ENCODE results near the gene USP20.
A peak's percentile ranks its signal among the peaks of the same experiment; 100 is the strongest.

The USP20 gene

GRCh38 chr9:129875687-129876395 lies 40.6 kb downstream of the USP20 start:
- peak; percentile 52 for DNase-seq (ENCODE audit: low spot score)

- no peak for DNase-seq (ENCODE audit: low spot score)
Measured at GRCh38 chr9:129876815-129877214, 41.6 kb downstream of the USP20 start.

DNA sequence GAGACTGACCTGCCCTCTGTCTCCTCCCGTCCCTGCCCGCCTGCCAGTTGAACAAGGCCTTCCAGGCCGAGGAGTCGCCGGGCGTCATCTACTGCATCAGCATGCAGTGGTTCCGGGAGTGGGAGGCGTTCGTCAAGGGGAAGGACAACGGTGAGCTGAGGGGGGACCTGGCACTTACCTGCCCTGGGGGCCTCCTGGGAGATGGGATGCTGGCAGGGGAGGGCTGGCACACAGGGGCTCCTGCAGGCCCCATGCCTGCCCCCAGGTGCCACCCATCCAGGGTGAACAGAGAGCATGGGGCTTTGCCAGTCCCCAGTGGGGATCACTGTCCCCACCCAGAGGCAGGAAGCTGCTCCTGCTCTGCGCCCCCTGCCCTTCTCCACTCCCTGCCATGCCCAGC lies 43.0 kb downstream of the USP20 start:
- DNase-seq (ENCODE audit: low spot score): no peak

DNA sequence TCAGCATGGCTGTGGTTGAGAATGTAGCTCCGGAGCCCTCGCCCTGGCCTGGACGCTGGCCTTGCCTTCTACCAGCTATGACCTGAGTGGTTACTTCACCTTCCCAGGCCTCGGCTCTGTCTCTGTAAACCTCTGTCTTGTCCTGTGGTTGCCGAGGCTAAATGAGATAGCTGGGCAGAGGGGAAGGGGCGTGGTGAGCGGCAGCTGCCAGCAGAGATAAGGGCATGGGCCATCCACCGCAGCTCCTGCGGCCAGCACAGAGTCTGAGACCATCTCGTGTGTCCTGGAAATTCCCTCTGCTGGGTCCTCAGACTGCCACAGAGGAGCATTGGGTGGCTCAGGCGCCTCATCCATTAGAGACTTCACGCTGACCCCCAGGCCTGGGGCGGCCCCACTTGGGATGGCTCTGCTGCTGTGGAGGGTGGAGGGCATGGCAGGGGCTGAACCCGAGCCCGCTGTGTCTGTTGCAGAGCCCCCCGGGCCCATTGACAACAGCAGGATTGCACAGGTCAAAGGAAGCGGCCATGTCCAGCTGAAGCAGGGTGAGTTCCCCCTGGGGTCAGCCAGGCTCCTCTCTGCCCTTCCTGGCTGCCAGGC lies 43.9 kb downstream of the USP20 start:
- DNase-seq (ENCODE audit: low spot score): no peak

DNA sequence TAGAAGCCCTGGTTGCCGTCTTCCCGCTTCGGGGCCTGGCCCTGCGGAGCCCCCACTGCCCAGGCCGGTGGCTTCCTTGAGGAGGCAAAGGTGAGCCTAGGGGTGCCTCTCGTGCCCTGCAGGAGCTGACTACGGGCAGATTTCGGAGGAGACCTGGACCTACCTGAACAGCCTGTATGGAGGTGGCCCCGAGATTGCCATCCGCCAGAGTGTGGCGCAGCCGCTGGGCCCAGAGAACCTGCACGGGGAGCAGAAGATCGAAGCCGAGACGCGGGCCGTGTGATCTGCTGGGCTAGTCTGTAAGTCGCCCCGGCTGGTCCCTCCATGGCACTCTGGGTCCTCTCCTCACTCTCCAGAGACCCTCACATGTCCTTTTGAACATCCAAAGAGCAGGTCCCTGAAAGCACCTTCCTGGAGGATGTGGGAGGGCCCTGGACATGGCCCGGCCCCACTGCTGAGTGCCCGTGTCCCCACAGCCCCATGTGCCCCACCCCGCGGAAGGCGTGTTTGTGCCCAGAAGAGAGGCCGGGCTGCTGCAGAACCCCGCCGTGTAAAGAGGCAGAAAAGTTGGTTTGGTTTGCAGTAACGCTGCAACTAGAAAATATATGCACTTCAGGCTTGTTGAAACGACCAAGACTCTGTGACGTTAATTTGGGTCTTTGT lies 44.9 kb downstream of the USP20 start:
- DNase-seq (ENCODE audit: low spot score): no peak

DNA sequence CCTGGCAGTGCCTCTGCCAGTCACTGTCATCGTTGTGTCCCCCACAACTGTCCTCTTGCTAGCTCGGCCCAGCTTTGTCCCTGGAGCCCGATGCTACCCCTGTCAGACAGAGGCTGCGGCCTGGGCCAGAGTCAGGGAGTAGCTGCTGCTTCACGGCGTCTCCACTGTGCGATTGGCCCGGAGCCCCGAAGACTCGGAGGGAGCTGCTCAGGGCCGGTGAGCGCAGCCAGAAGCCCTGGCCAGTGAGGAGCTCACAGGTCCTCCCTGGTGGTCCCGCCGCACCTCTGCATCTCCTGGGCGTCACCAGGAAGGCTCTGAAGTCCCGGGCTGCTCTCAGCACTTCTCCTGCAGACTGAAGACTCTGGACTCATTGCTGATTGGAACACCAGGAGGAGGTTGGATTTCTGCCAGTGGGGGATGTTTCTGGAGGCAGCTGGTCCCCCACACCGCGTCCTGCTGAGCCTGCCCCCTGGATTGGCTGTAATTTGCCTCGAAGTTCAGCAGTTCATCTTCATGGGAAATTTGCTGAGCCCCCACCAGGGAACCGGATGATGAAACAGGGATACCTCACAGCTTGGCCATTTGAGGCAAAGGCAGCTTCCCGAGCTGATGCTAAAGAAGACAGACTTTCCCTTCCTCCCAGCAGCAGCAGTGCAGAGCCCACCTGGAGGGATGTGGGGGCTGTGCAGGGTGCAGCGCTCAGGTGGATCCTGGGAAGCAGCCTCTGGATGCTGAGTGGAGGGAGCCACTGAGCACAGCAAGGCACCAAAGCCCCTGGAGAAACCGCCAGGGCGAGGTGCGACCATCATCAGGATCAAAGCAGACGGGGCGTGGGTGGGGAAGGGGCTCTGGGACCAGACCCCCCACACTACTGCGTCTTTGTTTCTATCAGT lies 45.6 kb downstream of the USP20 start:
- no peak for DNase-seq (ENCODE audit: low spot score)

- no peak for DNase-seq (ENCODE audit: low spot score)
Measured at GRCh38 chr9:129881547-129882324, 46.5 kb downstream of the USP20 start.

- DNase-seq (ENCODE audit: low spot score): peak; percentile 83
Measured at GRCh38 chr9:129884220-129885017, 49.2 kb downstream of the USP20 start.

DNA sequence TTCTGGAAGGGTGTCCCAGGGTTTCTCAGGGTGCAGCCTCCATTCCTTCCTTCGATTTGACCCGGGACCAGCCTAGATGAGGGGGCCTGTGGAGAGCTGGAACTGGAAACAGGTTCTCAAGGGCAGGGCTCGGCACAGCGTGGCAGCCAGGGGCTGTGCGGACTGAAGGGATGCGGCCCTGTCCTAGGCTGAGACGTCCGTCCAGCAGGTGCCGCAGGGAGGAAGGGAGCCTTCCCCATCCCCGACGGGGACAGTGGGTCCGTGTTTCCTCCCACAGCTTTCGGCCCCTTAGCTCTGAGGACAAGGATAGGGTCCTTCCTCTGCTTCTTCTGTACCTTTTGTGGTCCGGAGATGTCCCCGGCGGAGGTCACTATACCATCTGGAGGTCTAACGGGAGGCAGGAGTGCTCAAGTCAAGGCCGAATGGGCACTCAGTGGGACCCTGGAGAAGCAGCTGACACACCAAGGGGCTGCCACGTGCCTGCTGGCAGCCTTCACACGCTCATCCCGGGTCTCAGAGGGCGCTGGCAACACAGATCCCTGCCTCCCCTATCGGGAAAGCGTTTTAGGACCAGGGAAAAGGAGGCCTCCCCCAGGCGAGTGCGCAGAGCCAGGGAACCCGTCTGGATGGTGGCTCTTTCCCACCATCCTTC lies 49.9 kb downstream of the USP20 start:
- DNase-seq (ENCODE audit: low spot score): no peak

DNA sequence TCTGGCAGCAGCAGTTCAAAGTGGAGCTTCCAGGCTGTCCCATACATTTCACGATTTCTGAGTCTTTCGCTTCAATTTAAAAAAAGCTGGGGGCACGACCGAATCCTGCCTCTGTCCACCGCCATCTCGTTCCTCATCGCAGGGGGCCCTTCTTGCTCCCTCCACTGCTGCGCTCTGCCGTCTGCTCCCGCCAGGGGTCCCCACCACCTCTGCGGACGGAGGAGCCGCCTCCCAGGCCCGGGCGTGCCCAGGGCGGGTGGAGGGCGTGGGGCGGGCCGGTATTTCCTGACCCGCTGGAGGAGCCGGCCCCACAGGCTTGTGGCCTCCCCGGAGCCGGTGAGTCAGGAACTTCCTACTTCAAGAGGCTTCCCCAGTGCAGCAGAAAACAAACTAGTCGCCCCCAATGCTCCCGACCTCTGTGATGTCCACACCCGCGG lies 50.4 kb downstream of the USP20 start:
- peak; percentile 93 for DNase-seq (ENCODE audit: low spot score)

GRCh38 chr9:129886226-129887174 lies 51.2 kb downstream of the USP20 start:
- DNase-seq (ENCODE audit: low spot score): no peak

- peak; percentile 50 for DNase-seq (ENCODE audit: low spot score)
Measured at GRCh38 chr9:129887334-129888292, 52.4 kb downstream of the USP20 start.

GRCh38 chr9:129888293-129889121 lies 53.2 kb downstream of the USP20 start:
- no peak for DNase-seq (ENCODE audit: low spot score)

DNA sequence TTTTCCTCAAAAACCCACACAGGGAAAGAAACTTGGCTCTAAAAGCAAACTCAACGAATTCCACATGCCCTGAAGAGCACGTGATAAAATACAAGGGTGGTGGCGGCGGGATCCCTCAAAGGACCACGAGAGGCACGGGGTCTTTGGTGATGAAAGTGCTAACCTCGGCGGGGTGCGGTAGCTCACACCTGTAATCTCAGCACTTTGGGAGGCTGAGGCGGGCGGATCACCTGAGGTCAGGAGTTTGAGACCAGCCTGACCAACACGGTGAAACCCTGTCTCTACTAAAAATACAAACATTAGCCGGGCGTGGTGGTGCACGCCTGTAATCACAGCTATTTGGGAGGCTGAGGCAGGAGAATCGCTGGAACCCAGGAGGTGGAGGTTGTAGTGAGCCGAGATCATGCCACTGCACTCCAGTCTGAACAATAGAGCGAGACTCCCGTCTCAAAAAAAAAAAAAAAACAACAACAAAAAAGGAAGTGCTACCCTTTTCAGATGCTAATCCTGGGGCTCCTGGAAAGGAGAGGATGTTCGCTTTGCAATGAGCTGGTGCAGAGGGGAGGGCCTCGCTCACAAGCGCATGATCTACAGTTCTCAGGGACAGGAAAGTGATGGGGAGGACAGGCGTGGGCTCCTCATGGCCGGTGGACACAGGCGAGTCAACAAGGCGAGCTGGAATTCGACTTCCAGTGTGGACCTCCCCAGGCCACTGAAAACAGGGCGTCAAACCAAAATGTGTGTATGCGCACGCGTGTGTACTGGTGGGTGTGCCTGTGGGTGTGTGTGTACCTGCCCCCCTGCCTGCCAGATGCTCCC lies 54.1 kb downstream of the USP20 start:
- DNase-seq (ENCODE audit: low spot score): no peak

DNA sequence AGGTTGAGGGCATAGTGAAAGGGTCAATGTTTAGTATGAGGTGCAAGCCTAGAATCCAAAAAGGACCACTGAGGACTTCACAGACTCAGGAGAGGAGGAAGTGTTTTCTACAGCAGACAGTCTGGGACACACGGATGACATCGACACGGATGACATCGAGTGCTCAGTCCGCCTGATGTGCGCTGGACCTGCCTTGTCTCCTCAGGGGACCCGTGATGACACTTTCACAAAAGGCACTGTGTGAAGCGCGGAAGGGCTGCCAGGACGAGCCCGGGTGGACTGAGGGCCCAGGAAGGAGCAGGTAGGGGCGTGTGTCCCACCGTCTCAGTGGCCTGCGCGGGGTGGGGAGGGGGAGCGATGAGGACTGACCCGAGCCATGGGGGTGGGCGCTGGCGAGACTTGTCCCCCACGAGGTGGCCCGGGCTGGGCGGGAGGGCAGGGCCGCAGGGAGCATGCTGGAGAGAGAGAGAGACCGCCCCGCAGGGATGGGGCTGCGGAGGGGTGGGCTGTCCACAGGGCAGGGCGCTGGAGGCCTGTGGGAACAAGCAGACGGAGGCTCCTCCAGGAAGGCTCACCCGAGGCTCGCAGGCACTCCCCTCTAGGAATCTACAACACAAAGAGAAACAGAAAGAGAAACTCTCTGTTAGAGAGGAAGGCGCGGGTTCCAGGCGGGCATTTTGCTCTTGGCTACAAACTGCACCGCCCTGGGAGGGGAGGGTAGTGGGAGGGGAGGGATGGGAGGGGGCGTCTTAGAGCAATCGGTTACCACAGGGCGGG lies 54.9 kb downstream of the USP20 start:
- DNase-seq (ENCODE audit: low spot score): no peak
